Adrenal gland (tissue), 5 donors: Measurements from ENCODE around the gene TBC1D14.

Source experiments
- POLR2A ChIP-seq, 2 donors: fragments of 450-650 bp; IDR thresholded peaks; one replicate each; pipeline ENCODE4 v1.6.1; 2017; ENCODE audit warnings: antibody characterized with exemption in 2 of 2, mild to moderate bottlenecking in 2 of 2, moderate library complexity in 1 of 2
- TF ChIP-seq, protein P1 (sequence below), 6 experiments: fragments of 450-650 bp in 4 of 6; fragments of 200-600 bp in 2 of 6; sonication (generic) in 1 of 6; IDR thresholded peaks; 1 replicate in 5 of 6; 2 replicates in 1 of 6; pipeline versions ENCODE4 v1.5.1 to v1.8.0; 2016 to 2021; ENCODE audit warnings: antibody characterized with exemption in 6 of 6, mild to moderate bottlenecking in 2 of 6, moderate library complexity in 1 of 6
- donor health status: DM: no; HTN: no; CAD: no.

DNA sequence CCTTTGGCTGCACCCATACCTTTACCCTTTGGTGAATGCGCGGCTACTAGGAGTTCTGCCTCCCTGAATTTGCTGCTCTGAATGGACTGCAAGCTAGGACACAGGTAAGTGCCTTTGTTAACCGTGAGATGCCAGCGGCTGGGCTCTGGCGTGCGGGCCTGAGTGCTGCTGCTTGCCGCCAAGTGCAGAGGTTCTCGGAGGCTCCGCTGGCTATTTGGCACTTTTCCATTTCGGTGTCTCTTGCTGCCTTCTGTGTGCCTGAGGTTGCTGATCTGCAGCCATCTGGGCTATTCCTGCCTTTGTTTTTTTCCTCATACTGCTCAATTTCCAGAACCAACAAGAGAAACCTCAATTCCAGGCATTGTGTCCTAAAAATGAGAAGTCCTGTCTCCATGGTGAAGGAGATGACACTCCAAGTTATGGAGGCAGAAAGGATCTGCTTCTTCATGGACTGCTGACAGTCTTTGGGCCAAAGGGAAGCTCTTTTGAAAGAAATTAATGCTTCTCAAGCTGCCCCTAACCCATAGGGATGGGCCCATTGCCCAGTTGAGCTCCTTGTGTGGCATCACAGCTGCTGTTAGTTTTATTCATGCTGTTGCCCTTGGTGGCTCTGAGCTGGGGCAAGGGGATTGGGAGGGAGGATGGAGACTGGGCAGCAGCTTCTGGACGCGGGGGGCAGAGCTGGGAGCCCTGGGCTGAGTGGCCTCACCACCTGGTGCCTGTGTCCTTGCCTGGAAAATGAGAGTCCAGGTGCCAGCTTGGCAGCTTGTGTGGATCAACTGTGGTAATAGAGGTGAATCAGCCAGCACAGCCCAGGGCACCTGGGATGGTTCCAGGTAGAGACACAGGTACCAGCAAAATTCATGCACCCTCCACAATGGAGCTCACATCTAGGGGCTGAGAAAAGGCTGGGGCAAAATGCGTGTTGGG, 3.8 kb upstream of the TBC1D14 start:
- TF ChIP-seq, protein P1, sequence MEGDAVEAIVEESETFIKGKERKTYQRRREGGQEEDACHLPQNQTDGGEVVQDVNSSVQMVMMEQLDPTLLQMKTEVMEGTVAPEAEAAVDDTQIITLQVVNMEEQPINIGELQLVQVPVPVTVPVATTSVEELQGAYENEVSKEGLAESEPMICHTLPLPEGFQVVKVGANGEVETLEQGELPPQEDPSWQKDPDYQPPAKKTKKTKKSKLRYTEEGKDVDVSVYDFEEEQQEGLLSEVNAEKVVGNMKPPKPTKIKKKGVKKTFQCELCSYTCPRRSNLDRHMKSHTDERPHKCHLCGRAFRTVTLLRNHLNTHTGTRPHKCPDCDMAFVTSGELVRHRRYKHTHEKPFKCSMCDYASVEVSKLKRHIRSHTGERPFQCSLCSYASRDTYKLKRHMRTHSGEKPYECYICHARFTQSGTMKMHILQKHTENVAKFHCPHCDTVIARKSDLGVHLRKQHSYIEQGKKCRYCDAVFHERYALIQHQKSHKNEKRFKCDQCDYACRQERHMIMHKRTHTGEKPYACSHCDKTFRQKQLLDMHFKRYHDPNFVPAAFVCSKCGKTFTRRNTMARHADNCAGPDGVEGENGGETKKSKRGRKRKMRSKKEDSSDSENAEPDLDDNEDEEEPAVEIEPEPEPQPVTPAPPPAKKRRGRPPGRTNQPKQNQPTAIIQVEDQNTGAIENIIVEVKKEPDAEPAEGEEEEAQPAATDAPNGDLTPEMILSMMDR (IDR thresholded peaks at IDR 0.05): no peak
- TF ChIP-seq POLR2A (IDR thresholded peaks at IDR 0.05): no peak
